HL-60 (cell line): Measurements from ENCODE around the gene LCN2.

Experiments
- DNase-seq, 2 experiments: peaks; one replicate each; pipeline ENCODE4 v3.0.0-alpha.2; 2010 to 2020; ENCODE audit warnings: low read depth in 1 of 2, low spot score in 1 of 2
- H3K27ac ChIP-seq: fragments of 250-450 bp; sonication (Bioruptor Pico); replicated peaks from 2 replicates; pipeline ENCODE4 v1.5.1; 2020; ENCODE audit warnings: mild to moderate bottlenecking, moderate library complexity
- H3K27me3 ChIP-seq: fragments of 250-450 bp; sonication (Bioruptor Pico); 2 replicates; pipeline ENCODE4 v1.5.1; 2021; ENCODE audit warnings: mild to moderate bottlenecking, moderate library complexity; ENCODE audit not compliant: insufficient read depth, poor library complexity, severe bottlenecking
- H3K4me3 ChIP-seq: replicated peaks from 2 replicates; pipeline ENCODE4 v1.5.1; 2011; ENCODE audit warnings: mild to moderate bottlenecking, control low read depth, low read length; ENCODE audit not compliant: insufficient read depth
- CTCF ChIP-seq: IDR thresholded peaks from one replicate; pipeline ENCODE4 v1.5.1; 2011; ENCODE audit warnings: low read length, control low read depth, inconsistent platforms; ENCODE audit not compliant: insufficient read depth
- GABPA ChIP-seq: IDR thresholded peaks from 2 replicates; pipeline ENCODE4 v1.6.1; 2012; ENCODE audit warnings: low read depth
- POLR2AphosphoS5 ChIP-seq: IDR thresholded peaks from 2 replicates; pipeline ENCODE4 v1.6.1; 2012; ENCODE audit warnings: low read depth
- REST ChIP-seq: IDR thresholded peaks from 2 replicates; pipeline ENCODE4 v1.6.1; 2012; ENCODE audit warnings: low read depth; ENCODE audit not compliant: insufficient replicate concordance
- SPI1 ChIP-seq: IDR thresholded peaks from 2 replicates; pipeline ENCODE4 v1.6.1; 2012; ENCODE audit warnings: low read depth, mild to moderate bottlenecking, borderline replicate concordance

LCN2 gene

GRCh38 chr9:128106181-128106939 is 42.9 kb upstream of the LCN2 start:
- TF ChIP-seq REST, result no peak
- TF ChIP-seq POLR2AphosphoS5, result no peak
- TF ChIP-seq CTCF, result no peak
- TF ChIP-seq SPI1, result no peak
- no peak for TF ChIP-seq GABPA
- H3K27me3 ChIP-seq, result no peaks in the 10 kb centered on the region
- DNase-seq, result no peak
- H3K4me3 ChIP-seq, result no peak overlapping the region
- H3K27ac ChIP-seq, result no peak overlapping the region

GRCh38 chr9:128106940-128107467 is 42.2 kb upstream of the LCN2 start:
- Histone ChIP-seq H3K27me3 (no peaks in the 10 kb centered on the region), H3K4me3 (no peak overlapping the region), H3K27ac (no peak overlapping the region)
- no peak for DNase-seq
- TF ChIP-seq GABPA (no peak), REST (no peak), POLR2AphosphoS5 (no peak), SPI1 (no peak), CTCF (no peak)

GRCh38 chr9:128107468-128108268 is 41.6 kb upstream of the LCN2 start:
- H3K27ac ChIP-seq, result no peak overlapping the region
- no peak overlapping the region for H3K4me3 ChIP-seq
- H3K27me3 ChIP-seq, result no peaks in the 10 kb centered on the region
- TF ChIP-seq POLR2AphosphoS5 (no peak), GABPA (no peak)
- no peak for DNase-seq

GRCh38 chr9:128108269-128109049 is 40.8 kb upstream of the LCN2 start:
- H3K4me3 ChIP-seq, result no peak overlapping the region
- DNase-seq, result no peak
- no peaks in the 10 kb centered on the region for H3K27me3 ChIP-seq
- H3K27ac ChIP-seq, result no peak overlapping the region
- TF ChIP-seq CTCF (no peak), REST (no peak), SPI1 (no peak), POLR2AphosphoS5 (no peak), GABPA (no peak)
